Left lung (tissue), 10 donors: ENCODE results near the gene OPA1. TPM values are rescaled to one million over a fixed set of nuclear protein-coding genes. Genes with fewer than 3 reads are reported as not detected.
"Not testable (repeated sequence)": the region's sequence is repeated elsewhere in the genome, so short reads cannot be mapped to it uniquely, and the experiment has no call there.

Source experiments
- ATAC-seq: fragments of 200-7000 bp; cut with Tn5 transposase; one replicate; pipeline ENCODE4 v1.9.1; 2020; ENCODE audit warnings: moderate library complexity
- DNase-seq, 4 donors: peaks; one replicate each; pipeline ENCODE4 v3.0.0-alpha.2; 2013 to 2020
- H3K27ac ChIP-seq, 2 donors: fragments of 200-600 bp; sonication (generic) in 1 of 2; one replicate each; pipeline versions ENCODE4 v1.5.0 to v1.8.0; 2020 to 2021
- H3K27me3 ChIP-seq, 2 donors: fragments of 200-600 bp; sonication (generic) in 1 of 2; one replicate each; pipeline versions ENCODE4 v1.5.0 to v1.8.0; 2020 to 2021
- H3K36me3 ChIP-seq, 2 donors: fragments of 200-600 bp; sonication (generic) in 1 of 2; one replicate each; pipeline versions ENCODE4 v1.5.0 to v1.8.0; 2020 to 2021
- H3K4me1 ChIP-seq, 2 donors: fragments of 200-600 bp; one replicate each; pipeline ENCODE4 v1.8.0; 2021
- H3K4me3 ChIP-seq, 2 donors: fragments of 200-600 bp; sonication (generic) in 1 of 2; one replicate each; pipeline versions ENCODE4 v1.5.0 to v1.8.0; 2020 to 2021; ENCODE audit warnings: mild to moderate bottlenecking in 1 of 2
- H3K9me3 ChIP-seq, 2 donors: fragments of 200-600 bp; sonication (generic) in 1 of 2; one replicate each; pipeline versions ENCODE4 v1.5.0 to v1.8.0; 2020 to 2021
- CTCF ChIP-seq, 2 donors: fragments of 200-600 bp; sonication (generic) in 1 of 2; IDR thresholded peaks; one replicate each; pipeline versions ENCODE4 v1.5.0 to v1.8.0; 2021; ENCODE audit warnings: antibody characterized with exemption in 2 of 2
- intact Hi-C, 2 donors: fragments of 100-400 bp; cut with DNase I; formaldehyde crosslinking; loops; one replicate each; pipeline versions ENCODE4 v1.11.2 to v1.14.2; 2022
- polyA plus RNA-seq, 6 donors: library from polyadenylated mRNA; unstranded; fragments of 120-200 nt; gene quantifications; one replicate each; pipeline ENCODE4 v1.2.1, GENCODE V29; 2013; ENCODE audit not compliant: insufficient read length in 6 of 6
- total RNA-seq, 2 donors: library from RNA; stranded (reverse); fragmentation: NEBNext Ultra II Directional; extraction: Animal tissue kit (Norgen Biotek cat#: 25700); gene quantifications; one replicate each; pipeline ENCODE4 v1.2.1, GENCODE V29; 2021
- donor health status: DM: no; HTN: yes; CAD: no.
- donor health status: DM: no; HTN: no; CAD: no.

The OPA1 gene
- total and polyA plus RNA-seq, 8 donors = 45.3 to 64.9 (median 57.9) TPM

- TF ChIP-seq CTCF (IDR thresholded peaks at IDR 0.05) = peak; percentile 72 to 82
- ATAC-seq = peak; percentile 93
- intact Hi-C loops = no loop called here
Observed at GRCh38 chr3:193605876-193606275, 12.9 kb downstream of the OPA1 start.

GRCh38 chr3:193606892-193607291, 13.9 kb downstream of the OPA1 start:
- DNase-seq, H3K9me3 ChIP-seq, intact Hi-C loops, H3K4me1 ChIP-seq, H3K27ac ChIP-seq, H3K4me3 ChIP-seq, ATAC-seq, H3K27me3 ChIP-seq: not testable (repeated sequence)
- peaks cover 0 to 15% of the 10 kb centered on the region in 2 donors for H3K36me3 ChIP-seq

More at GRCh38 chr3:193605876-193606275, 12.9 kb downstream of the OPA1 start:
- Histone ChIP-seq H3K27me3 (no peaks in the 10 kb centered on the region), H3K36me3 (peaks cover 0 to 15% of the 10 kb centered on the region in 2 donors), H3K4me1 (no peaks in the 10 kb centered on the region), H3K9me3 (no peaks in the 10 kb centered on the region), H3K4me3 (no peak overlapping the region), H3K27ac (no peak overlapping the region)
- peak in 1 of 4 donors; percentile 20 for DNase-seq

DNA sequence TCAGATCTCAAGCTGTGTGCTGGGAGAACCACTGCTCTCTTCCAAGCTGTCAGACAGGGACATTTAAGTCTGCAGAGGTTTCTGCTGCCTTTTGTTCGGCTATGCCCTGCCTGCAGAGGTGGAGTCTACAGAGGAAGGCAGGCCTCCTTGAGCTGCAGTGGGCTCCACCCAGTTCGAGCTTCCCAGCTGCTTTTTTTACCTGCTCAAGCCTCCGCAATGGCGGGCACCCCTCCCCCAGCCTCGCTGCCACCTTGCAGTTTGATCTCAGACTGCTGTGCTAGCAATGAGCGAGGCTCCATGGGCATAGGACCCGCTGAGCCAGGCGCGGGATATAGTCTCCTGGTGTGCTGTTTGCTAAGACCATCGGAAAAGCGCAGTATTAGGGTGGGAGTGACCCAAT, 17.5 kb downstream of the OPA1 start:
- DNase-seq, H3K4me1 ChIP-seq, H3K9me3 ChIP-seq, H3K27me3 ChIP-seq, ATAC-seq, intact Hi-C loops, H3K27ac ChIP-seq, H3K4me3 ChIP-seq: not testable (repeated sequence)
- peaks cover 0 to 11% of the 10 kb centered on the region in 2 donors for H3K36me3 ChIP-seq

DNA sequence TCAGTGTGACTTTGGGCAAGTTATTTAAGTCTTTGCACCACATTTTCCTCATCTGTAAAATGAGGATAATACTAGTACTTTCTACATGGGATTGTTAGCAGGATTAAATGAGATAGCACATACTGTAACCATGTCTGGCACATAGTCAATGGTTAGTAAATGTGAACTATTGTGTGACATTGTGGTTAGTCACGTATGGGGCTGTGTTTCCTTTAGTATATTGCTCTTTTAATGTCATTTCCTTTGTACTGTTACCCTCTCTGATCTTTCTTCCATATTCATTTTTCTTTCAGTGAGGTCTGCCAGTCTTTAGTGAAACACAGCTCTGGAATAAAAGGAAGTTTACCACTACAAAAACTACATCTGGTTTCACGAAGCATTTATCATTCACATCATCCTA, 21.4 kb downstream of the OPA1 start:
- Histone ChIP-seq H3K27ac (no peak overlapping the region), H3K4me3 (no peak overlapping the region), H3K36me3 (peaks cover 0 to 48% of the 10 kb centered on the region in 2 donors), H3K27me3 (no peaks in the 10 kb centered on the region), H3K9me3 (no peaks in the 10 kb centered on the region), H3K4me1 (no peaks in the 10 kb centered on the region)
- no peak for TF ChIP-seq CTCF (IDR thresholded peaks at IDR 0.05)
- intact Hi-C loops = no loop called here
- no peak for DNase-seq
- no peak for ATAC-seq

GRCh38 chr3:193617628-193618027, 24.6 kb downstream of the OPA1 start:
- no peaks in the 10 kb centered on the region for H3K4me1 ChIP-seq
- H3K27ac ChIP-seq = no peak overlapping the region
- H3K9me3 ChIP-seq = no peaks in the 10 kb centered on the region
- H3K4me3 ChIP-seq = no peak overlapping the region
- TF ChIP-seq CTCF (IDR thresholded peaks at IDR 0.05) = no peak
- peaks cover 0 to 66% of the 10 kb centered on the region in 2 donors for H3K36me3 ChIP-seq
- no peaks in the 10 kb centered on the region for H3K27me3 ChIP-seq
- ATAC-seq (no peak), DNase-seq (no peak)
- intact Hi-C loops = no loop called here

GRCh38 chr3:193620057-193620456, 27.0 kb downstream of the OPA1 start:
- DNase-seq (no peak), ATAC-seq (no peak)
- intact Hi-C loops = no loop called here
- Histone ChIP-seq H3K27ac (no peak overlapping the region), H3K4me1 (no peaks in the 10 kb centered on the region), H3K4me3 (no peak overlapping the region), H3K9me3 (no peaks in the 10 kb centered on the region), H3K36me3 (peaks cover 0 to 64% of the 10 kb centered on the region in 2 donors), H3K27me3 (no peaks in the 10 kb centered on the region)
- TF ChIP-seq CTCF (IDR thresholded peaks at IDR 0.05) = no peak
